ENCODE data around the gene ZNF281.

The ZNF281 gene

GRCh38 chr1:200388791-200389190 is 21.0 kb downstream of the ZNF281 start:
- no peak for DNase-seq

GRCh38 chr1:200386416-200386815 is 23.4 kb downstream of the ZNF281 start:
- DNase-seq: no peak

GRCh38 chr1:200384818-200385390 is 24.9 kb downstream of the ZNF281 start:
- DNase-seq: no peak

- no peak for DNase-seq
Observed at GRCh38 chr1:200381256-200381984, 28.4 kb downstream of the ZNF281 start.

GRCh38 chr1:200380589-200381021 is 29.2 kb downstream of the ZNF281 start:
- DNase-seq: no peak

GRCh38 chr1:200379940-200380588 is 29.8 kb downstream of the ZNF281 start:
- DNase-seq: no peak

GRCh38 chr1:200379432-200379757 is 30.4 kb downstream of the ZNF281 start:
- no peak for DNase-seq

GRCh38 chr1:200378096-200378495 is 31.7 kb downstream of the ZNF281 start:
- DNase-seq: no peak

GRCh38 chr1:200376528-200376927 is 33.3 kb downstream of the ZNF281 start:
- DNase-seq: no peak

- no peak for DNase-seq
Observed at GRCh38 chr1:200374569-200375295, 35.1 kb downstream of the ZNF281 start.

GRCh38 chr1:200373811-200374231 is 36.0 kb downstream of the ZNF281 start:
- DNase-seq: no peak

- DNase-seq: no peak
Observed at GRCh38 chr1:200372885-200373181, 37.0 kb downstream of the ZNF281 start.

- no peak for DNase-seq
Observed at GRCh38 chr1:200372095-200372884, 37.5 kb downstream of the ZNF281 start.

- no peak for DNase-seq
Observed at GRCh38 chr1:200369706-200370105, 40.1 kb downstream of the ZNF281 start.

- no peak for DNase-seq
Observed at GRCh38 chr1:200369131-200369530, 40.7 kb downstream of the ZNF281 start.

GRCh38 chr1:200368556-200368955 is 41.3 kb downstream of the ZNF281 start:
- DNase-seq: no peak

GRCh38 chr1:200367841-200368534 is 41.8 kb downstream of the ZNF281 start:
- DNase-seq: no peak

- DNase-seq: no peak
Observed at GRCh38 chr1:200366577-200367253, 43.1 kb downstream of the ZNF281 start.

GRCh38 chr1:200365897-200366426 is 43.9 kb downstream of the ZNF281 start:
- DNase-seq: no peak

- DNase-seq: no peak
Observed at GRCh38 chr1:200364831-200365230, 45.0 kb downstream of the ZNF281 start.

- DNase-seq: no peak
Observed at GRCh38 chr1:200364091-200364759, 45.6 kb downstream of the ZNF281 start.
